SU-DHL-6 (cell line): ENCODE results near the gene XYLT1.
"Not testable (repeated sequence)": the region's sequence is repeated elsewhere in the genome, so short reads cannot be mapped to it uniquely, and the experiment has no call there.

Experiments used
- H2AFZ ChIP-seq: fragments of 200-600 bp; sonication (generic); 2 replicates; pipeline ENCODE4 v1.6.1; 2014; ENCODE audit warnings: low read depth, mild to moderate bottlenecking, moderate library complexity, mixed read lengths, antibody characterized with exemption, low read length; ENCODE audit not compliant: severe bottlenecking
- H3F3A ChIP-seq: fragments of 200-600 bp; shearing (Covaris generic); 2 replicates; pipeline ENCODE4 v1.6.0; 2016; ENCODE audit warnings: antibody characterized with exemption, mild to moderate bottlenecking; ENCODE audit not compliant: insufficient read depth
- H3K27ac ChIP-seq: fragments of 200-600 bp; sonication (generic); 2 replicates; pipeline ENCODE4 v1.5.1; 2016; ENCODE audit warnings: low read depth, mild to moderate bottlenecking, low read length, moderate library complexity, mixed read lengths
- H3K27me3 ChIP-seq: fragments of 200-600 bp; sonication (generic), shearing (Covaris generic); 2 replicates; pipeline ENCODE4 v1.6.0; 2014; ENCODE audit warnings: mild to moderate bottlenecking, low read length
- H3K36me3 ChIP-seq: fragments of 200-600 bp; sonication (generic); 2 replicates; pipeline ENCODE4 v1.6.1; 2014; ENCODE audit warnings: mild to moderate bottlenecking, low read length, mixed read lengths
- H3K4me2 ChIP-seq: fragments of 300-600, 200-600 bp; shearing (Covaris generic), sonication (generic); 2 replicates; pipeline ENCODE4 v1.6.0; 2014; ENCODE audit warnings: low read length, low read depth, mild to moderate bottlenecking; ENCODE audit not compliant: poor library complexity, severe bottlenecking
- H3K4me3 ChIP-seq: fragments of 200-600 bp; sonication (generic); 2 replicates; pipeline ENCODE4 v1.5.1; 2014; ENCODE audit warnings: antibody characterized with exemption, low read length, mild to moderate bottlenecking, mixed read lengths; ENCODE audit not compliant: insufficient read depth, poor library complexity, severe bottlenecking
- H3K79me2 ChIP-seq: fragments of 200-600 bp; sonication (generic); 2 replicates; pipeline ENCODE4 v1.6.1; 2014; ENCODE audit warnings: mild to moderate bottlenecking, low read length, moderate library complexity; ENCODE audit not compliant: insufficient read depth
- H3K9ac ChIP-seq: fragments of 200-600 bp; sonication (generic); 2 replicates; pipeline ENCODE4 v1.7.0; 2014; ENCODE audit warnings: mild to moderate bottlenecking, low read length
- H3K9me2 ChIP-seq: fragments of 200-600 bp; sonication (generic); replicated peaks from 2 replicates; pipeline ENCODE4 v1.6.1; 2014; ENCODE audit warnings: low read length; ENCODE audit not compliant: insufficient read depth
- H3K9me3 ChIP-seq: fragments of 200-600 bp; sonication (generic); 2 replicates; pipeline ENCODE4 v1.6.1; 2014; ENCODE audit warnings: low read length, mixed read lengths; ENCODE audit not compliant: insufficient read depth
- H4K20me1 ChIP-seq: fragments of 200-600 bp; sonication (generic); 2 replicates; pipeline ENCODE4 v1.6.1; 2014; ENCODE audit warnings: low read depth, mild to moderate bottlenecking, antibody characterized with exemption, low read length, moderate library complexity, mixed read lengths
- CTCF ChIP-seq: fragments of 200-600 bp; sonication (generic); IDR thresholded peaks from one replicate; pipeline ENCODE4 v1.5.1; 2017; ENCODE audit warnings: antibody characterized with exemption, mild to moderate bottlenecking, low read length, moderate library complexity; ENCODE audit not compliant: insufficient read depth, poor library complexity, severe bottlenecking
- EZH2phosphoT487 ChIP-seq: fragments of 200-600 bp; sonication (generic), shearing (Covaris generic); conservative IDR thresholded peaks from 2 replicates; pipeline ENCODE4 v1.6.1; 2018; ENCODE audit warnings: mild to moderate bottlenecking, antibody characterized with exemption, low read length, moderate library complexity, mixed read lengths

XYLT1 gene

DNA sequence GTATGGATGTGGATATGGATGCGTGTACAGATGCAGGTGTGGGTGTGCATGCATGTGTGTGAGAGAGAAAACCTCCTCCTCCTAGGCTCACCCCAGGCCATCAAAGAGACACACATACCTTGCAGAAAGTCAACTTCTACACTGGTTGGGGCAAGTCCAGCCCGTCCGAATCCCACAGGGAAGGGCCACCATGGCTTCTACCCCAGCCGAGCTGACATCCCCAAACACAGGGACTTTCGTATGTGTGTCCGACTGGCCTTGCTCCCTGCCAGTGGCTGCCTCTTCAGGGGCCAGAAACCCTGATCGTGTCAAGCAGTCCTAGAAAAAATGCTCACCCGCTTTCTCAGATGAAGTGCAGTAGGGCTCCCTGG lies 134.2 kb downstream of the XYLT1 start:
- H4K20me1 ChIP-seq = no peaks in the 10 kb centered on the region
- H3K9me3 ChIP-seq = no peaks in the 10 kb centered on the region
- H3K4me3 ChIP-seq = no peak overlapping the region
- H3K27ac ChIP-seq = no peak overlapping the region
- TF ChIP-seq CTCF (no peak), EZH2phosphoT487 (no peak)
- no peak overlapping the region for H2AFZ ChIP-seq
- H3K79me2 ChIP-seq = no peaks in the 10 kb centered on the region; the same call in 1 of the 2 replicates
- no peak overlapping the region for H3K4me2 ChIP-seq
- H3K9me2 ChIP-seq = no peaks in the 10 kb centered on the region
- no peaks in the 10 kb centered on the region; the same call in 1 of the 2 replicates for H3F3A ChIP-seq
- no peaks in the 10 kb centered on the region for H3K27me3 ChIP-seq
- H3K36me3 ChIP-seq = no peaks in the 10 kb centered on the region
- H3K9ac ChIP-seq = no peak overlapping the region

- TF ChIP-seq CTCF (no peak), EZH2phosphoT487 (no peak)
- H3K27ac ChIP-seq = no peak overlapping the region
- no peaks in the 10 kb centered on the region; the same call in 1 of the 2 replicates for H3F3A ChIP-seq
- no peaks in the 10 kb centered on the region for H3K9me3 ChIP-seq
- no peaks in the 10 kb centered on the region for H4K20me1 ChIP-seq
- no peak overlapping the region for H3K9ac ChIP-seq
- no peaks in the 10 kb centered on the region for H3K27me3 ChIP-seq
- no peaks in the 10 kb centered on the region for H3K36me3 ChIP-seq
- no peaks in the 10 kb centered on the region for H3K9me2 ChIP-seq
- H3K79me2 ChIP-seq = no peaks in the 10 kb centered on the region; the same call in 1 of the 2 replicates
- H3K4me3 ChIP-seq = no peak overlapping the region
- no peak overlapping the region for H2AFZ ChIP-seq
- no peak overlapping the region for H3K4me2 ChIP-seq
Observed at GRCh38 chr16:17335826-17336529, 134.8 kb downstream of the XYLT1 start.

DNA sequence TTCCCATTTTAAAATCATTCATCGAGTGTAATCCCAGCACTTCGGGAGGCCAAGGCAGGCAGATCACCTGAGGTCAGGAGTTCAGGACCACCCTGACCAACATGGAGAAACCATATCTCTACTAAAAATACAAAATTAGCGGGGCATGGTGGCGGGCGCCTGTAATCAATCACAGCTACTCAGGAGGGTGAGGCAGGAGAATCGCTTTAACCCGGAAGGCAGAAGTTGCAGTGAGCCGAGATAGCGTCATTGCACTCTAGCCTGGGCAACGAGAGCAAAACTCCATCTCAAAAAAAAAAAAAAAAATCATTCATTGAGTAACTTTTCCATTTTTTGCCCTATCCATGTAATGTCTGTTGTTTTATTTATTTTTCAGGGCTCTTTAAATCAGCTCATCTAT lies 135.4 kb downstream of the XYLT1 start:
- not testable (repeated sequence) for H3K36me3 ChIP-seq, H4K20me1 ChIP-seq, H3F3A ChIP-seq, H3K4me3 ChIP-seq, H3K27ac ChIP-seq, H3K79me2 ChIP-seq, H2AFZ ChIP-seq, H3K9ac ChIP-seq, H3K9me2 ChIP-seq, H3K9me3 ChIP-seq, H3K4me2 ChIP-seq, H3K27me3 ChIP-seq

DNA sequence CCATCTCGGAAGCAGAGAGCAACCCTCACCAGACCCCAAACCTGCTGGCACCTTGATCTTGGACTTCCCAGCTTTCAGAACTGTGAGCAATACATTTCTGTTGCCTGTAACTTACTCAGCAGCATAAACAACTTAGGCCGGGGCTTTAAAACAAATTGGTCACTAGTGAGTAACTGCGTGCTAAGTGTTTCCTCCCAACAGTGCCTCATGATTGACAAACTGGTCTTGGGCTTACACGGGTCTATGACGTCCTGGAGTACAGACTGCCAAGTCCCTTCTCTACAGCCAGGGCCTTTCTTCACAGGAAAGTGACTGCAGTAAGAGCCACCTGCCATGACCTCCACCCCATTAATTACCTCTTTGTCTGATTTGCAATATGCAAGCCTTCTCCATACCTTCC lies 136.7 kb downstream of the XYLT1 start:
- H3F3A ChIP-seq = no peaks in the 10 kb centered on the region; the same call in 1 of the 2 replicates
- no peaks in the 10 kb centered on the region for H3K9me3 ChIP-seq
- TF ChIP-seq EZH2phosphoT487 (no peak), CTCF (no peak)
- H2AFZ ChIP-seq = no peak overlapping the region
- H3K36me3 ChIP-seq = no peaks in the 10 kb centered on the region
- no peaks in the 10 kb centered on the region for H3K27me3 ChIP-seq
- H3K79me2 ChIP-seq = 0 out of 2 replicates have a peak, but pooled peaks cover 2% of the 10 kb centered on the region
- no peaks in the 10 kb centered on the region for H4K20me1 ChIP-seq
- H3K9ac ChIP-seq = no peak overlapping the region
- H3K9me2 ChIP-seq = no peaks in the 10 kb centered on the region
- no peak overlapping the region for H3K27ac ChIP-seq
- H3K4me2 ChIP-seq = no peak overlapping the region
- H3K4me3 ChIP-seq = no peak overlapping the region
